HEK293T (cell line): ENCODE measurements around the gene ZBTB34.

Source experiments
- CTCF ChIA-PET: fragments of 350-600 bp; formaldehyde crosslinking; extraction: SDS; loops from one replicate; lab custom pipeline; 2021; ENCODE audit warnings: antibody characterized with exemption, inconsistent platforms; lab: Yijun Ruan, JAX
- POLR2A ChIA-PET: fragments of 350-600 bp; formaldehyde crosslinking; extraction: SDS; loops from one replicate; lab custom pipeline; 2020; ENCODE audit warnings: antibody characterized with exemption, inconsistent platforms; lab: Yijun Ruan, JAX
- DNase-seq: peaks from one replicate; pipeline ENCODE4 v3.0.0; 2012; ENCODE audit warnings: mixed read lengths; ENCODE audit errors: extremely low spot score
- ARNT ChIP-seq: fragments of 450-650 bp; IDR thresholded peaks from 2 replicates; pipeline ENCODE4 v1.6.1; 2017; ENCODE audit warnings: mild to moderate bottlenecking
- BHLHE40 ChIP-seq: fragments of 450-650 bp; IDR thresholded peaks from 2 replicates; pipeline ENCODE4 v1.6.1; 2016; ENCODE audit warnings: mild to moderate bottlenecking, moderate library complexity, borderline replicate concordance
- CTBP1 ChIP-seq: fragments of 450-650 bp; IDR thresholded peaks from 2 replicates; pipeline ENCODE4 v1.6.1; 2016; ENCODE audit warnings: borderline replicate concordance
- ELF4 ChIP-seq: fragments of 450-650 bp; IDR thresholded peaks from 2 replicates; pipeline ENCODE4 v1.6.1; 2017; ENCODE audit warnings: antibody characterized with exemption
- FOXA1 ChIP-seq: fragments of 450-650 bp; IDR thresholded peaks from 2 replicates; pipeline ENCODE4 v1.6.1; 2016; ENCODE audit warnings: mild to moderate bottlenecking
- FOXK2 ChIP-seq: fragments of 450-650 bp; IDR thresholded peaks from 2 replicates; pipeline ENCODE4 v1.6.1; 2016; ENCODE audit warnings: mild to moderate bottlenecking
- FOXM1 ChIP-seq: fragments of 450-650 bp; IDR thresholded peaks from 2 replicates; pipeline ENCODE4 v1.6.1; 2017; ENCODE audit warnings: mild to moderate bottlenecking, borderline replicate concordance
- HDGF ChIP-seq: fragments of 450-650 bp; IDR thresholded peaks from 2 replicates; pipeline ENCODE4 v1.6.1; 2017; ENCODE audit warnings: antibody characterized with exemption, borderline replicate concordance
- L3MBTL2 ChIP-seq: fragments of 450-650 bp; conservative IDR thresholded peaks from 2 replicates; pipeline ENCODE4 v1.6.1; 2016; ENCODE audit warnings: mild to moderate bottlenecking
- LEF1 ChIP-seq: fragments of 450-650 bp; IDR thresholded peaks from 2 replicates; pipeline ENCODE4 v1.6.1; 2017; ENCODE audit warnings: mild to moderate bottlenecking, borderline replicate concordance
- NFRKB ChIP-seq: fragments of 450-650 bp; IDR thresholded peaks from 2 replicates; pipeline ENCODE4 v1.6.1; 2016; ENCODE audit warnings: mild to moderate bottlenecking, moderate library complexity
- PKNOX1 ChIP-seq: fragments of 450-650 bp; IDR thresholded peaks from 2 replicates; pipeline ENCODE4 v1.6.1; 2016
- SP1 ChIP-seq: fragments of 450-650 bp; IDR thresholded peaks from 2 replicates; pipeline ENCODE4 v1.6.1; 2017
- SUZ12 ChIP-seq: fragments of 450-650 bp; IDR thresholded peaks from 2 replicates; pipeline ENCODE4 v1.6.1; 2016; ENCODE audit warnings: mild to moderate bottlenecking
- TARDBP ChIP-seq: fragments of 450-650 bp; IDR thresholded peaks from 2 replicates; pipeline ENCODE4 v1.6.1; 2016
- ZNF384 ChIP-seq: fragments of 450-650 bp; IDR thresholded peaks from 2 replicates; pipeline ENCODE4 v1.6.1; 2016

Gene ZBTB34

GRCh38 chr9:126925876-126926275 lies 65.4 kb downstream of the ZBTB34 start:
- TF ChIP-seq LEF1, result no peak
- no peak for TF ChIP-seq ELF4
- no peak for TF ChIP-seq HDGF
- no peak for TF ChIP-seq PKNOX1
- TF ChIP-seq FOXK2, result no peak
- TF ChIP-seq L3MBTL2, result no peak
- no peak for TF ChIP-seq FOXM1
- no peak for TF ChIP-seq NFRKB
- TF ChIP-seq SUZ12, result no peak
- TF ChIP-seq SP1, result no peak
- no peak for TF ChIP-seq BHLHE40
- no peak for TF ChIP-seq CTBP1
- no peak for TF ChIP-seq FOXA1
- no peak for TF ChIP-seq ZNF384
- TF ChIP-seq ARNT, result no peak
- TF ChIP-seq TARDBP, result no peak
- CTCF ChIA-PET, result interaction anchor here (0.6 to 2.3 kb wide), 3 partner anchors 13 to 61 kb away, joined by 3 to 8 read pairs (median 7); no protein-coding TSS in a partner anchor
- DNase-seq, result no peak
- POLR2A ChIA-PET, result no interaction called here

- ChIA-PET POLR2A (no interaction called here), CTCF (interaction anchor here (0.6 to 2.3 kb wide), 3 partner anchors 9 to 62 kb away, joined by 3 to 8 read pairs (median 4); no protein-coding TSS in a partner anchor)
- no peak for DNase-seq
- TF ChIP-seq LEF1 (no peak), NFRKB (no peak), ARNT (no peak), SUZ12 (no peak), FOXM1 (no peak), FOXK2 (no peak), ELF4 (no peak), FOXA1 (no peak), SP1 (no peak)
Measured at GRCh38 chr9:126926364-126926763, 65.9 kb downstream of the ZBTB34 start.

DNA sequence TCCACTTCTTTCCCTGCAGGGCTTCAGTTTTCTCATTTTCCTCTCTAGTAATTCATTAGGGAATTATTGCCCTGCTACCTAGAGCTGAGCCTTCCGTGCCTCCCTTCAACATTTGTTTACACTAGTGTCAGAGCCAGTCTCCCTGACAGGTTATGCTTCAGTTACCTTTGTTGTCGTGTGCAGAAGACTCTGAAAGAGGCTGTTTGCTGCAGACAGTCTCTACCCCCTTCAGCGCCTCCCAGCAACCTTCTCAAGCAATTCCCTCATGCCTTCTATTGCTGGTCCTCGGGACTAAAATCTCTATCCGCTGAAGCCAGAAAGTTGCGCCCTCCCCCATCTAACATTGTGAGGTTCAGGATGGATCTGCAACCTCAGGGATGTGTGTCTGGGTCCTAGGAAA lies 67.0 kb downstream of the ZBTB34 start:
- TF ChIP-seq FOXA1 (no peak), HDGF (no peak), TARDBP (no peak), FOXK2 (no peak), ELF4 (no peak), ZNF384 (no peak), FOXM1 (no peak), PKNOX1 (no peak), BHLHE40 (no peak), L3MBTL2 (no peak), LEF1 (no peak)
- POLR2A ChIA-PET, result no interaction called here
- no peak for DNase-seq
- CTCF ChIA-PET, result interaction anchor here (1.1 to 2.3 kb wide), 2 partner anchors 10 to 13 kb away, joined by 4 to 8 read pairs; no protein-coding TSS in a partner anchor

DNA sequence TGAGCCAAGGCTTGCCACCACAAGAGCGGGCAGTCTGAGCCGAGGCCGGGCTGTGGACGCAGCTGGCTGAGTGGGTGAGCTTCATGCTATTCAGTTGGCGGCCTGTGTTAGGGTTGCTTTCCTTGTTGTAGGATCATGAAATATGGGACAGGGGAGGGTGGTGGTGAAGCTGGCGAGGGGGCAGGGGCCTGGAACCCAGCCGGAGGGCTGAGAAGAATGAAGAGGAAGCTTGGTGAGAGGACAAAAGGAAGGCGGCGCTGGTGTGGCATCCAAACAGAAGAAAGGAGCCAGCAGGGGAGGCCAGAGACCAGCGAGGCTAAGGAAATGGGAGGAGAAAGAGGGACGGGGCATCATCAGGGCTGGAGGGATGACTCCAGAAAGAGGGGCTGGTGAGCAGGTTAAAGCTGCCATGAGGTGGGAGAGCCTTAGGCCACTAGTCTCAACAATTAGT lies 72.5 kb downstream of the ZBTB34 start:
- POLR2A ChIA-PET, result no interaction called here
- no peak for DNase-seq
- TF ChIP-seq L3MBTL2, result no peak
- TF ChIP-seq LEF1, result no peak
- TF ChIP-seq ARNT, result no peak
- no peak for TF ChIP-seq PKNOX1
- TF ChIP-seq HDGF, result no peak
- TF ChIP-seq ELF4, result no peak
- no peak for TF ChIP-seq FOXM1
- no peak for TF ChIP-seq NFRKB
- no peak for TF ChIP-seq BHLHE40
- TF ChIP-seq FOXK2, result no peak
- TF ChIP-seq FOXA1, result no peak
- no peak for TF ChIP-seq SUZ12
- no peak for TF ChIP-seq SP1
- CTCF ChIA-PET, result no interaction called here

- no peak for DNase-seq
- TF ChIP-seq BHLHE40 (no peak), FOXK2 (no peak), LEF1 (no peak), ARNT (no peak), PKNOX1 (no peak), ELF4 (no peak), CTBP1 (no peak), ZNF384 (no peak), FOXA1 (no peak), L3MBTL2 (no peak), SP1 (no peak), FOXM1 (no peak), TARDBP (no peak), SUZ12 (no peak), NFRKB (no peak)
- ChIA-PET CTCF (no interaction called here), POLR2A (no interaction called here)
Measured at GRCh38 chr9:126933334-126933980, 73.0 kb downstream of the ZBTB34 start.
